Measurements from ENCODE around the gene SLC35B2. TPM values are rescaled to one million over a fixed set of nuclear protein-coding genes. Genes with fewer than 3 reads are reported as not detected.

SLC35B2 gene
- total RNA-seq, 2 experiments from 2014 or later, result 6.4 to 7.0 TPM

GRCh38 chr6:44262467-44263353 is 5.4 kb upstream of the SLC35B2 start:
- peaks cover 52% of the 10 kb centered on the region for H3K4me1 ChIP-seq (ENCODE audit: insufficient read depth, low read length)
- no peaks in the 10 kb centered on the region for H3K27me3 Mint-ChIP-seq
- peak overlapping the region; percentile 84 for H3K27ac Mint-ChIP-seq
- intact Hi-C loops (cut with DNase I, micrococcal nuclease), result loop anchor here (5.0 to 10.0 kb wide), 3 partner anchors 168 to 1115 kb away; partner anchors contain the start of genes POLH (in 1 of the 2), SUPT3H (in 1 of the 2) and XPO5 (in 1 of the 2)
- no peaks in the 10 kb centered on the region for H3K9me3 ChIP-seq (ENCODE audit: control insufficient read depth in 1 of 2, insufficient read depth in 1 of 2, low read length in 2 of 2)
- H3K9me3 Mint-ChIP-seq, result no peaks in the 10 kb centered on the region
- H3K27me3 ChIP-seq (ENCODE audit: control insufficient read depth in 1 of 2, insufficient read depth in 2 of 2, low read length in 2 of 2), result no peaks in the 10 kb centered on the region
- ChIA-PET POLR2A (interaction anchor here (0.9 to 2.0 kb wide), 5 partner anchors 8 to 634 kb away, joined by 3 to 16 read pairs (median 4); partner anchors contain the start of genes GTPBP2, HSP90AB1 and SLC29A1), CTCF (interaction anchor here (0.7 to 1.7 kb wide), 2 partner anchors 42 to 50 kb away, joined by 3 to 6 read pairs; partner anchors contain the start of gene AARS2)
- peak overlapping the region; percentile 97 for H3K4me3 Mint-ChIP-seq
- peak overlapping the region; percentile 93 for H3K27ac ChIP-seq (ENCODE audit: low read depth in 1 of 2, low read length in 2 of 2)
- peak in 2 of 14 experiments; percentile 61 to 63 for DNase-seq
- no peak for TF ChIP-seq CTCF (IDR thresholded peaks at IDR 0.05)
- peaks cover 57% of the 10 kb centered on the region for H3K4me1 Mint-ChIP-seq (ENCODE audit: low read depth)
- H3K36me3 ChIP-seq (ENCODE audit: insufficient read depth, low read length), result peaks cover 38% of the 10 kb centered on the region
- peaks cover 47% of the 10 kb centered on the region for H3K36me3 Mint-ChIP-seq (ENCODE audit: low read depth)
- ATAC-seq (ENCODE audit: poor library complexity), result no peak
- H3K4me3 ChIP-seq (ENCODE audit: low read length), result peak overlapping the region; percentile 99

- peak overlapping the region; percentile 84 for H3K27ac Mint-ChIP-seq
- Histone ChIP-seq H3K4me3 (ENCODE audit: low read length) (no peak overlapping the region), H3K27me3 (ENCODE audit: control insufficient read depth in 1 of 2, insufficient read depth in 2 of 2, low read length in 2 of 2) (no peaks in the 10 kb centered on the region), H3K36me3 (ENCODE audit: insufficient read depth, low read length) (peaks cover 38% of the 10 kb centered on the region), H3K9me3 (ENCODE audit: control insufficient read depth in 1 of 2, insufficient read depth in 1 of 2, low read length in 2 of 2) (no peaks in the 10 kb centered on the region), H3K4me1 (ENCODE audit: insufficient read depth, low read length) (peaks cover 60% of the 10 kb centered on the region), H3K27ac (ENCODE audit: low read depth in 1 of 2, low read length in 2 of 2) (no peak overlapping the region)
- POLR2A ChIA-PET, result interaction anchor here (0.8 to 2.0 kb wide), 5 partner anchors 10 to 632 kb away, joined by 3 to 16 read pairs (median 3); partner anchors contain the start of genes GTPBP2, HSP90AB1 and SLC29A1
- TF ChIP-seq CTCF (IDR thresholded peaks at IDR 0.05), result no peak
- intact Hi-C loops (cut with DNase I, micrococcal nuclease), result loop anchor here (5.0 to 10.0 kb wide), 3 partner anchors 167 to 1116 kb away; partner anchors contain the start of genes POLH (in 1 of the 2), SUPT3H (in 1 of the 2) and XPO5 (in 1 of the 2)
- H3K36me3 Mint-ChIP-seq (ENCODE audit: low read depth), result peaks cover 49% of the 10 kb centered on the region
- no peak for DNase-seq
- H3K9me3 Mint-ChIP-seq, result no peaks in the 10 kb centered on the region
- H3K27me3 Mint-ChIP-seq, result no peaks in the 10 kb centered on the region
- no peak overlapping the region for H3K4me3 Mint-ChIP-seq
- peaks cover 57% of the 10 kb centered on the region for H3K4me1 Mint-ChIP-seq (ENCODE audit: low read depth)
- CTCF ChIA-PET, result no interaction called here
- ATAC-seq (ENCODE audit: poor library complexity), result no peak
Measured at GRCh38 chr6:44261581-44261980, 4.3 kb upstream of the SLC35B2 start.

GRCh38 chr6:44260451-44261297 is 3.3 kb upstream of the SLC35B2 start:
- Mint-ChIP-seq H3K36me3 (ENCODE audit: low read depth) (peaks cover 50% of the 10 kb centered on the region), H3K4me3 (peak overlapping the region; percentile 28), H3K4me1 (ENCODE audit: low read depth) (peaks cover 63% of the 10 kb centered on the region), H3K27ac (peak overlapping the region; percentile 16), H3K9me3 (no peaks in the 10 kb centered on the region), H3K27me3 (no peaks in the 10 kb centered on the region)
- DNase-seq (no peak), ATAC-seq (ENCODE audit: poor library complexity) (no peak)
- H3K36me3 ChIP-seq (ENCODE audit: insufficient read depth, low read length), result peaks cover 42% of the 10 kb centered on the region
- H3K4me1 ChIP-seq (ENCODE audit: insufficient read depth, low read length), result peaks cover 63% of the 10 kb centered on the region
- H3K9me3 ChIP-seq (ENCODE audit: control insufficient read depth in 1 of 2, insufficient read depth in 1 of 2, low read length in 2 of 2), result no peaks in the 10 kb centered on the region
- TF ChIP-seq CTCF (IDR thresholded peaks at IDR 0.05), result no peak
- intact Hi-C loops (cut with DNase I, micrococcal nuclease), result loop anchor here (5.0 to 10.0 kb wide), 3 partner anchors 166 to 1117 kb away; partner anchors contain the start of genes POLH (in 1 of the 2), SUPT3H (in 1 of the 2) and XPO5 (in 1 of the 2)
- no peaks in the 10 kb centered on the region for H3K27me3 ChIP-seq (ENCODE audit: control insufficient read depth in 1 of 2, insufficient read depth in 2 of 2, low read length in 2 of 2)
- no peak overlapping the region for H3K27ac ChIP-seq (ENCODE audit: low read depth in 1 of 2, low read length in 2 of 2)
- no peak overlapping the region for H3K4me3 ChIP-seq (ENCODE audit: low read length)
- ChIA-PET CTCF (no interaction called here), POLR2A (no interaction called here)
